Uterus (tissue), 4 donors: ENCODE results near the gene FSIP1. TPM values are rescaled to one million over a fixed set of nuclear protein-coding genes. Genes with fewer than 3 reads are reported as not detected.

ENCODE experiments used
- DNase-seq, 2 donors: peaks; one replicate each; pipeline ENCODE4 v3.0.0-alpha.2; 2019 to 2020
- H3K27ac ChIP-seq, 2 donors: fragments of 200-600 bp; sonication (generic); 1 replicate in 1 of 2; 2 replicates in 1 of 2; pipeline ENCODE4 v1.5.1; 2016 to 2018
- H3K27me3 ChIP-seq, 2 donors: fragments of 200-600 bp; sonication (generic); one replicate each; pipeline ENCODE4 v1.5.1; 2018 to 2019; ENCODE audit warnings: control low read depth in 1 of 2
- H3K36me3 ChIP-seq, 2 donors: fragments of 200-600 bp; sonication (generic); one replicate each; pipeline ENCODE4 v1.5.1; 2019; ENCODE audit warnings: control low read depth in 1 of 2
- H3K4me1 ChIP-seq, 2 donors: fragments of 200-600 bp; sonication (generic); one replicate each; pipeline ENCODE4 v1.5.1; 2018 to 2019; ENCODE audit warnings: control low read depth in 1 of 2
- H3K4me3 ChIP-seq, 2 donors: fragments of 200-600 bp; sonication (generic); 1 replicate in 1 of 2; 2 replicates in 1 of 2; pipeline ENCODE4 v1.5.1; 2018 to 2019; ENCODE audit warnings: mild to moderate bottlenecking in 1 of 2
- H3K9me3 ChIP-seq, 2 donors: fragments of 200-600 bp; sonication (generic); one replicate each; pipeline ENCODE4 v1.5.1; 2019; ENCODE audit warnings: control low read depth in 1 of 2
- CTCF ChIP-seq, 4 experiments: fragments of 200-600 bp in 2 of 4; fragments of 450-650 bp in 2 of 4; sonication (generic) in 2 of 4; IDR thresholded peaks; one replicate each; pipeline ENCODE4 v1.5.1; 2016 to 2019; ENCODE audit warnings: antibody characterized with exemption in 4 of 4, mild to moderate bottlenecking in 2 of 4, moderate library complexity in 1 of 4
- POLR2A ChIP-seq, 2 donors: fragments of 450-650 bp; IDR thresholded peaks; one replicate each; pipeline ENCODE4 v1.6.1; 2016; ENCODE audit warnings: antibody characterized with exemption in 2 of 2, mild to moderate bottlenecking in 1 of 2, moderate library complexity in 1 of 2
- intact Hi-C: fragments of 100-400 bp; cut with DNase I; formaldehyde crosslinking; loops from one replicate; pipeline ENCODE4 v1.15.1; 2023; ENCODE audit warnings: low total_unique reads
- total RNA-seq, 4 donors: library from RNA; depleted of rRNA in 3 of 4; stranded (reverse); fragments of >200 nt in 3 of 4; gene quantifications; one replicate each; pipeline versions ENCODE4 v1.1.0 to v1.2.4, GENCODE V29; 2014 to 2023
- donor health status: DM: yes; HTN: yes; CAD: no.

FSIP1 gene
- total RNA-seq, 4 donors from 2014 or later: 0.77 to 4.3 (median 2.6) TPM

GRCh38 chr15:39625451-39625850 is 157.2 kb downstream of the FSIP1 start:
- intact Hi-C loops: no loop called here
- H3K9me3 ChIP-seq: no peaks in the 10 kb centered on the region
- H3K4me3 ChIP-seq: no peak overlapping the region
- H3K4me1 ChIP-seq: no peaks in the 10 kb centered on the region
- no peak for DNase-seq
- no peak for TF ChIP-seq POLR2A (IDR thresholded peaks at IDR 0.05)
- no peak for TF ChIP-seq CTCF (IDR thresholded peaks at IDR 0.05)
- no peaks in the 10 kb centered on the region for H3K36me3 ChIP-seq
- peak overlapping the region; percentile 66 to 76 for H3K27ac ChIP-seq
- H3K27me3 ChIP-seq: no peaks in the 10 kb centered on the region

- intact Hi-C loops: no loop called here
- Histone ChIP-seq H3K4me1 (no peaks in the 10 kb centered on the region), H3K4me3 (no peak overlapping the region), H3K36me3 (no peaks in the 10 kb centered on the region), H3K27me3 (no peaks in the 10 kb centered on the region), H3K9me3 (no peaks in the 10 kb centered on the region), H3K27ac (peak overlapping the region; percentile 66 to 76)
- TF ChIP-seq CTCF (IDR thresholded peaks at IDR 0.05) (peak in 1 of 4 experiments; percentile 10), POLR2A (IDR thresholded peaks at IDR 0.05) (no peak)
- DNase-seq: peak; percentile 27 to 64
Measured at GRCh38 chr15:39624806-39625205, 157.8 kb downstream of the FSIP1 start.

GRCh38 chr15:39623529-39623931 is 159.1 kb downstream of the FSIP1 start:
- no peaks in the 10 kb centered on the region for H3K4me1 ChIP-seq
- DNase-seq: no peak
- TF ChIP-seq CTCF (IDR thresholded peaks at IDR 0.05) (no peak), POLR2A (IDR thresholded peaks at IDR 0.05) (no peak)
- no peak overlapping the region for H3K4me3 ChIP-seq
- H3K27me3 ChIP-seq: no peaks in the 10 kb centered on the region
- intact Hi-C loops: no loop called here
- peak overlapping the region in 1 of 2 donors; percentile 76 for H3K27ac ChIP-seq
- H3K9me3 ChIP-seq: no peaks in the 10 kb centered on the region
- H3K36me3 ChIP-seq: no peaks in the 10 kb centered on the region

DNA sequence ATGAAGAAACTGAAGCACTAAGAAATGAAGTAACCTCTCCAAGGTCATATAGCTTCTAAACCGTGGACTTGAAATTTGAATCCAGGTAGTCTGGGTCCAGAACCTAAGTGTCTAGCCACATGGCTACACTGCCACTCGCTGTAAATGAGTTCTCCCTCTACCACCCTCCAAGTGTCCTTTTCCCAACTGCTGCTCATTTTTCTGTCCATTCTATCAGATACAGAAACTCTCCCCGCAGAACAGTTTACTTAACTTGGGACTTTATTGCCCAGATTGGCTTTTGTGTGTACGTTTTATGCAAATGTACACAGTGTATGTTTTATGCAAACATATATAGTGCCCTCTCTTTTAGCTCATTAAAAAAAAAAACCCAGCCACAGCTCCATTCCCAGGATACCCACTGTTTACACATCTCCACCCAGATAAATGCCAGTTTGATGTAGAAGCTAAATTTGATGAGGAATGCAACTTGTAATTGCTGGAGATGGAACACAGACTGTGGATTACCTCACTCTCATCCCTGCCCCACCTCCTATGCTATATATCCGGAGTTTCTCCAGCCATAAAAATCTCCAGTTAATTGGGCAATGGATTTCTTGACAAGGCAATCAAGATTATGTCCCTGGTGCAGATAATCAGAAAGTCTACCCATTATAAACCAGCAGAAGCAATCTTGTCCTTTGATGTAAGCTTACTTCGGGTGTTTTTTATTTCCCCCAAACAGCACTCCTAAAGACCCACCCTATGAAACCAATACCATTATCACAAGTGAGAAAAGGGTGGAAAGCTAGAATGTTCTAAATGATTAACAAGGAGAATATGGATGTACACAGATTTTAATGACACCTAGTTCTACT is 159.8 kb downstream of the FSIP1 start:
- intact Hi-C loops: no loop called here
- no peak overlapping the region for H3K27ac ChIP-seq
- no peaks in the 10 kb centered on the region for H3K9me3 ChIP-seq
- DNase-seq: no peak
- no peaks in the 10 kb centered on the region for H3K36me3 ChIP-seq
- H3K27me3 ChIP-seq: no peaks in the 10 kb centered on the region
- no peak for TF ChIP-seq CTCF (IDR thresholded peaks at IDR 0.05)
- TF ChIP-seq POLR2A (IDR thresholded peaks at IDR 0.05): no peak
- H3K4me3 ChIP-seq: no peak overlapping the region
- no peaks in the 10 kb centered on the region for H3K4me1 ChIP-seq

GRCh38 chr15:39621976-39622375 is 160.7 kb downstream of the FSIP1 start:
- H3K27me3 ChIP-seq: no peaks in the 10 kb centered on the region
- no peak overlapping the region for H3K27ac ChIP-seq
- TF ChIP-seq POLR2A (IDR thresholded peaks at IDR 0.05): no peak
- no peak for TF ChIP-seq CTCF (IDR thresholded peaks at IDR 0.05)
- no peak for DNase-seq
- no peaks in the 10 kb centered on the region for H3K9me3 ChIP-seq
- intact Hi-C loops: no loop called here
- H3K4me1 ChIP-seq: no peaks in the 10 kb centered on the region
- no peak overlapping the region for H3K4me3 ChIP-seq
- no peaks in the 10 kb centered on the region for H3K36me3 ChIP-seq
